Activated CD8-positive, alpha-beta T cell treated with anti-CD3 and anti-CD28 coated beads, Interleukin-2, amount 10 ng/mL, durations not matched to agents 7 days and 5 days (primary cell): ENCODE results near the gene INPP5E. TPM values are rescaled to one million over a fixed set of nuclear protein-coding genes. Genes with fewer than 3 reads are reported as not detected.

Experiments used
- ATAC-seq: fragments of 150-1000 bp; cut with Tn5 transposase; one replicate; pipeline ENCODE4 v1.10.0; 2021; ENCODE audit warnings: moderate library complexity
- CTCF ChIA-PET: fragments of 350-600 bp; sonication (Branson Sonifier 250); formaldehyde crosslinking; loops from one replicate; lab custom pipeline; 2021; ENCODE audit warnings: antibody characterized with exemption; lab: Charles Lee
- POLR2A ChIA-PET: fragments of 350-600 bp; sonication (Branson Sonifier 250); formaldehyde crosslinking; loops from one replicate; lab custom pipeline; 2021; ENCODE audit warnings: antibody characterized with exemption; lab: Charles Lee
- DNase-seq: peaks from one replicate; pipeline ENCODE4 v3.0.0-alpha.2; 2020
- H3K27ac Mint-ChIP-seq: one replicate; pipeline ENCODE4 v1.8.0; 2021; ENCODE audit warnings: mild to moderate bottlenecking, mixed read lengths
- H3K27me3 Mint-ChIP-seq: one replicate; pipeline ENCODE4 v1.8.0; 2021; ENCODE audit warnings: low read depth, mixed read lengths
- H3K36me3 Mint-ChIP-seq: one replicate; pipeline ENCODE4 v1.8.0; 2021; ENCODE audit warnings: low read depth, mixed read lengths
- H3K4me1 Mint-ChIP-seq: one replicate; pipeline ENCODE4 v1.8.0; 2021; ENCODE audit warnings: low read depth, mixed read lengths
- H3K4me3 Mint-ChIP-seq: one replicate; pipeline ENCODE4 v1.8.0; 2021; ENCODE audit warnings: mild to moderate bottlenecking, mixed read lengths
- H3K9me3 Mint-ChIP-seq: one replicate; pipeline ENCODE4 v1.8.0; 2022; ENCODE audit warnings: mixed read lengths; ENCODE audit not compliant: insufficient read depth
- total RNA-seq, 2 experiments: library from RNA; stranded (reverse); gene quantifications; one replicate each; pipeline ENCODE4 v1.2.3, GENCODE V29; 2021

The INPP5E gene
- total RNA-seq, 2 experiments from 2014 or later: 16.8 to 18.2 TPM

DNA sequence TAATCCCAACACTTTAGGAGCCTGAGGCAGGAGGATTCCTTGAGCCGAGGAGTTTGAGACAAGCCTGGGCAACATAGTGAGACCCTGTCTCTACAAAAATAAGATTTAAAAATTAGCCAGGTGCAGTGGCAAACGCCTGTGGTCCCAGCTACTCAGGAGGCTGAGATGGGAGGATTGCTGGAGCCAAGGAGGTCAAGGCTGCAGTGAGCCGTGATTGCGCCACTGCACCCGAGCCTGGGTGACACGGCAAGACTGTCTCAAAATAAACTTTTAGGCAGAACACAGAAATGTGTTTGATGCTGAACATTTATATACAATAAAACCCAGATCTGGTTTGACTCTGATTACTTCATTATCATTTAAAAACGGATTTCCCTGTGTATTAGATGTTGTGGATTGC is 34.2 kb downstream of the INPP5E start:
- DNase-seq: no peak
- H3K4me1 Mint-ChIP-seq: peaks cover 78% of the 10 kb centered on the region
- peaks cover 60% of the 10 kb centered on the region for H3K36me3 Mint-ChIP-seq
- H3K27me3 Mint-ChIP-seq: no peaks in the 10 kb centered on the region
- ATAC-seq: no peak
- no peaks in the 10 kb centered on the region for H3K9me3 Mint-ChIP-seq
- no peak overlapping the region for H3K27ac Mint-ChIP-seq
- ChIA-PET POLR2A (no interaction called here), CTCF (no interaction called here)
- no peak overlapping the region for H3K4me3 Mint-ChIP-seq

DNA sequence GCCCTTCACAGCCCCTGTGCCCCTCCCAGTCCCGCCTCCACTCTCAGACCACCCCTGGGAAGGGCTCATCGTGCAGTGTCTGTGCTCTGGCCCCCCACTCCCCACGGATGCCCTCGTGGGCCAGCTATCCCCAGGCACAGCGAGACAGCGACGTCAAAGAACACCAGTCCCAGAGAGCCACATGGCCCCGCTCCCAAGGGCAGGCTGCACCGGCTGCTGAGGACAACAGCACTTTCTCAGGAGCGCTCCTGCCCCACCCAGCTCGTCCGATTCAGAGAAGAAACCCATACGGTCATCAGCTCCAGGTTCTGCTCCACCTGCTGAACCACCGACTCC is 34.9 kb downstream of the INPP5E start:
- DNase-seq: no peak
- Mint-ChIP-seq H3K27me3 (no peaks in the 10 kb centered on the region), H3K9me3 (no peaks in the 10 kb centered on the region), H3K4me1 (peaks cover 78% of the 10 kb centered on the region), H3K4me3 (peak overlapping the region; percentile 65), H3K27ac (peak overlapping the region; percentile 85), H3K36me3 (peaks cover 57% of the 10 kb centered on the region)
- no peak for ATAC-seq
- ChIA-PET POLR2A (interaction anchor here (1.6 to 1.9 kb wide), 2 partner anchors 12 to 41 kb away, joined by 3 to 8 read pairs; partner anchors contain the start of gene DNLZ), CTCF (interaction anchor here (1.1 to 2.0 kb wide), 2 partner anchors 15 to 41 kb away, joined by 3 to 8 read pairs; partner anchors contain the start of gene DNLZ)

DNA sequence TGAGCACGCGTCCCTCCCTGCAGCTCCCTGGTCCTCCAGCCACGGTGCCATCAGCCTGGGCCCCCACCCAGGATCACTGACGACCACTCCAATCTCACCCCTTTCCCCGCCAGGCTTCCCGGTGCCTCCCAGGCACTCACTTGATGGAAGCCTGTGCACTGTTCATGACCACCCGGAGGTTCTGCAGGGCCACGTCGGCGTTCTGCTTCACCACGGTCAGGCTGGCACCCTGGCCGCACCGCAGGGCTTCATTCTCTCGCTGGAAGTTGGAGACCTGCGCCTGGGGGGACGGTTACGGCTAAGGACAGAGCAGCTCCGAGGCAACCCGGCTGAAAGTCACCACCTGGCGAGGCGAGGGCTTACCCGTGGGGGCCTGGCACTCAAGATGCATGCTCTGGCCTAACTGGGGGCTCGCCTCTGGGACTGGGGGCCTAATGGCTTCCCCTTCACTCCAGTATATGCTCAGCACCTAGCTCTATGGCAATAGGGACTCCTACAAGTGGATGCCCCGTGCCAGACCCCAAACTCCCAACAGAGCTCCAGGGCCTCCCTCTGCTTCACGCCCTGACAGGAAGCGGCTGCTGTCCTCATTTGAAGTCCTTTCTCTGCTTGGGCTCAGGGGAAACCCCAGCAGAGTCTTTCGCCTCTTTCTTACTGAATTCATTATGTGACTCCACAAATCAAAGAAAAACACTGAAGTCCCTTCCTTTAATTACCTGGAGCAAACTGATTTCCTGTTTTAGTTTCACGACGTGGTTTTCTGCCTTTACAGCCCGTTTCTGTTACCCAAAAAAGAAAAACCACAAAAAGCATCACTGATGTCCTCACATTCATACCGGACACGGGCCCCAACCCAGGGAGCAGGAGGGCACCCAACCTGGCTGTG is 35.5 kb downstream of the INPP5E start:
- peak; percentile 7 for ATAC-seq
- Mint-ChIP-seq H3K4me3 (peak overlapping the region; percentile 65), H3K4me1 (peaks cover 75% of the 10 kb centered on the region), H3K27me3 (no peaks in the 10 kb centered on the region), H3K9me3 (no peaks in the 10 kb centered on the region), H3K27ac (peak overlapping the region; percentile 85), H3K36me3 (peaks cover 57% of the 10 kb centered on the region)
- ChIA-PET CTCF (interaction anchor here (0.9 to 2.0 kb wide), 5 partner anchors 13 to 91 kb away, joined by 3 to 8 read pairs (median 3); partner anchors contain the start of gene DNLZ), POLR2A (interaction anchor here (0.7 to 1.9 kb wide), 6 partner anchors 12 to 435 kb away, joined by 3 to 8 read pairs (median 4); partner anchors contain the start of gene DNLZ)
- DNase-seq: peak; percentile 67

DNA sequence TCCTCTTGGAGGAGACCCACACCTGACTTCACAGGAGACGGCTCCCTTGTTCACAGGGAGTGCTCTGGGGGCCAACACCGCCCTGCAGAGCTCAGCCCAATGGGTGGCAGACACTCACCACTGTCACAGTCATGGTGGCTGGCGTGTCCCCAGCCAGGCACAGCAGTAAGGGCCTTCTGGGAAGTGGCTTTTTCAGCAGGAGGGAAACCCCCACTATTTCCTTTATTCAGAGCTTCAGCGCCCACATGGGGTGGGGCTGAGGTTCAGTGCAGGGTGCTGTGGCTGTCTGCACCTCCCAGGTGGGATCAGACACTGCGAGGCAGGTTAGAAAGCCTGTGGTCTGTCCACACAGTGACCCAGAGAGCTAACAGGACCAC is 36.1 kb downstream of the INPP5E start:
- H3K27ac Mint-ChIP-seq: peak overlapping the region; percentile 85
- peak overlapping the region; percentile 65 for H3K4me3 Mint-ChIP-seq
- peaks cover 52% of the 10 kb centered on the region for H3K36me3 Mint-ChIP-seq
- H3K27me3 Mint-ChIP-seq: no peaks in the 10 kb centered on the region
- H3K9me3 Mint-ChIP-seq: no peaks in the 10 kb centered on the region
- ATAC-seq: peak; percentile 78
- ChIA-PET POLR2A (interaction anchor here (0.9 to 1.9 kb wide), 5 partner anchors 11 to 40 kb away, joined by 3 to 8 read pairs (median 3); partner anchors contain the start of gene DNLZ), CTCF (interaction anchor here (0.6 to 2.0 kb wide), 6 partner anchors 13 to 489 kb away, joined by 3 to 8 read pairs (median 3); partner anchors contain the start of gene DNLZ)
- H3K4me1 Mint-ChIP-seq: peaks cover 75% of the 10 kb centered on the region
- peak; percentile 89 for DNase-seq

DNA sequence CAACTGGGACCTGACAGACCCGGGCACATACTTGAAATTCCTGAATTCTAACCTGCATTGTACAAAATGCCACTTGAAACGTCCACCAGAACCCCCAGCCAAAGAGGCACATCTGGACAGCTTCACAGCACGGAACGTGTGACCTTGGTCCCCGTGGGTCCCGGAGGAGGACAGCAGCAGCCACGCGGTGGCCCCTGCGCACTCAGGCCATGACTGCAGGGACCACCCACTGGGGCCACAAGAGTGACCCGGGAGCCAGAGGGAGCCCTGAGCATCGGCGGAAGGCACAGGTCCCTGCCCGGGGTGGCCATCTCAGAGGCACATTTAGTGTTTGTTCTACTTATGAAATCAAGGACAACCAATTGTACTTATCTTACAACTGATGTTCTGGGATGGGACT is 37.6 kb downstream of the INPP5E start:
- Mint-ChIP-seq H3K27me3 (no peaks in the 10 kb centered on the region), H3K4me1 (peaks cover 70% of the 10 kb centered on the region), H3K27ac (peak overlapping the region; percentile 71), H3K9me3 (no peaks in the 10 kb centered on the region), H3K4me3 (no peak overlapping the region), H3K36me3 (peaks cover 45% of the 10 kb centered on the region)
- ATAC-seq (no peak), DNase-seq (no peak)
- CTCF ChIA-PET: interaction anchor here (1.1 to 1.6 kb wide), 3 partner anchors 17 to 135 kb away, joined by 3 to 8 read pairs (median 6); no protein-coding TSS in a partner anchor
- POLR2A ChIA-PET: interaction anchor here (0.9 to 2.5 kb wide), 2 partner anchors 8 to 17 kb away, joined by 5 to 13 read pairs; partner anchors contain the start of genes ENTR1 and PMPCA

DNA sequence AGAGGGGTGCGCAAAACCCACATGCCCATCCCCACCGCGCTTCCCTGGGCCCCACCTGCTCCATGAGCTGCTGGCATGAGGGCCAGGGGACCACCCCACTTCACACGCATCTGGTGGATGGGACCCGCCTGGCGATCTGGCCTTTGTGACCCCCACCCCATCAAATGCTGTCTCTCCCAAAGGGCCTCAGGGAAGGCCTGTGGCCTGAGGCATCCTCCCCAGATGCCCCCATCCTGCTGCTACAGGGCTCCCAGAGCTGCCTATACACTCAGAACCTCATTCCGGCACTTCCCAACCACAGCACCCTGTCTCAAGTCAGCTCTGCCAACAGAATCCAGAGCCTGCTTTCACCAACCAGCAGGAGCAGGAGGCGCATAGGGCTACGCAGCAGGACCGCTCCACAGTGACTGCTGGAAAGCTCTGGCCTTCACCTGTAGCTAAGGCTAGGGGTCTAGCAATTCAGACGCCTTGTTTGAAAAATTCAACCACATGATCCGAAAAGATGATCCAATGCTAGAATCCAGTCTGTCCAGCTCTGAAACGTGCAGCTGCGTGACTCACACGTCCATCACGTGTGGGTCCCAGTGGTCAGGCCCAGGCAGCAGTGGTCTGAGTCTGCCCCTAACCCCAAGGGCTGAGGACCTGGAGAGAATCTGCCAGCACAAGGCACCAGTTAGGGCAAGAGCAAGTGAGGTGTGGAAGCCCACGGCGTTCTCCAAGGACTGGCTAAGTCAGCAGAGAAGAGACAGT is 38.3 kb downstream of the INPP5E start:
- Mint-ChIP-seq H3K36me3 (peaks cover 45% of the 10 kb centered on the region), H3K27ac (peak overlapping the region; percentile 61), H3K27me3 (no peaks in the 10 kb centered on the region), H3K9me3 (no peaks in the 10 kb centered on the region), H3K4me1 (peaks cover 65% of the 10 kb centered on the region), H3K4me3 (no peak overlapping the region)
- POLR2A ChIA-PET: interaction anchor here (0.9 to 2.5 kb wide), 4 partner anchors 9 to 40 kb away, joined by 3 to 13 read pairs (median 4); partner anchors contain the start of genes DNLZ, ENTR1 and PMPCA
- DNase-seq (no peak), ATAC-seq (no peak)
- CTCF ChIA-PET: interaction anchor here (0.8 to 1.7 kb wide), 14 partner anchors 8 to 389 kb away, joined by 3 to 14 read pairs (median 4); partner anchors contain the start of gene DNLZ

DNA sequence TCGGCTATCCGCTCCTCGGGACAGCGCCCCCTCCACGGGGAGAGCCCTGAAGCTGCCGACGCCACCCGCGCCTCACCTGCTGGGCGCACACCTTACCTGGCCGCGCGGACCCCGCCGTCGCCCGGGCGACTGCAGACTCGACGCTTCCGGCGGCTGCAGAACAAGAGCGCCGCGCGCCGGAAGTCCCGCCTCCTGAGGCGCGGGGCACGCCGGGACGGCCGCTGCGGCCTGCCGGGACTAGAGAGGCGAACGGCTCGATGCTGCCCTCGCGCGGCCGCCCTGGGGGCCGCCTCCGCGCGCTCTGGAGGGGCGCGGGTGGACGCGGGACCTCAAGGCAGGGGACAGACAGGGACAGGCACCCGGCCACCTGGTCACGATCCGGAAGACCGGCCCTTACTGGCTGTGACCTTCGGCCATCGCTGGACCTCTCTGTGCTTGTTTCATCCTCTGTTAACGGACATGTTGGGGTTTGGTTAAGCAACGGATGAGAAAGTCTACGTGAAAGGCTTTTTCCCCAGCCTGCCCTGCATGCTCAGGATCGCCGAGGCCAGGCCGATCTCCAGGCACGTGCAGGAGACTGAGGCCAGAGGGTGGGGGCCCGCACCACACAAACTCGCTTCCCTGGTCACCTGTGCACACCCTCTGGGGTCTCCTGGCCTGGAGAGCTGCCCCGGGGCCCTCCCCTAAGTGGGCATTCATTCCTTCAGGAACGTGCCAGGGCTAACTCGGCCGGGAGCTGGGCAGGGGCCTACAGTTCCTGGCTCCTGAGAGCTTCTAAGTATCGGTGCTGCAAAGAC is 39.4 kb downstream of the INPP5E start, which contains the start of gene SNAPC4:
Gene SNAPC4, minus strand, starts transcription at position 133 of the 797 bp plus-strand sequence. CDS start 1,742 bp downstream, outside the sequence.
- ATAC-seq: peak; percentile 73
- H3K36me3 Mint-ChIP-seq: peaks cover 40% of the 10 kb centered on the region
- ChIA-PET POLR2A (interaction anchor here (1.1 to 2.5 kb wide), 3 partner anchors 10 to 41 kb away, joined by 3 to 13 read pairs (median 4); partner anchors contain the start of genes DNLZ, ENTR1 and PMPCA), CTCF (interaction anchor here (0.8 to 1.8 kb wide), 14 partner anchors 9 to 390 kb away, joined by 3 to 14 read pairs (median 4); partner anchors contain the start of gene DNLZ)
- DNase-seq: peak; percentile 90
- peak within 1 kb of the TSS; percentile 77 for H3K27ac Mint-ChIP-seq
- no peaks in the 10 kb centered on the region for H3K27me3 Mint-ChIP-seq
- peaks cover 56% of the 10 kb centered on the region for H3K4me1 Mint-ChIP-seq
- H3K9me3 Mint-ChIP-seq: no peaks in the 10 kb centered on the region
- peak within 1 kb of the TSS; percentile 83 for H3K4me3 Mint-ChIP-seq

DNA sequence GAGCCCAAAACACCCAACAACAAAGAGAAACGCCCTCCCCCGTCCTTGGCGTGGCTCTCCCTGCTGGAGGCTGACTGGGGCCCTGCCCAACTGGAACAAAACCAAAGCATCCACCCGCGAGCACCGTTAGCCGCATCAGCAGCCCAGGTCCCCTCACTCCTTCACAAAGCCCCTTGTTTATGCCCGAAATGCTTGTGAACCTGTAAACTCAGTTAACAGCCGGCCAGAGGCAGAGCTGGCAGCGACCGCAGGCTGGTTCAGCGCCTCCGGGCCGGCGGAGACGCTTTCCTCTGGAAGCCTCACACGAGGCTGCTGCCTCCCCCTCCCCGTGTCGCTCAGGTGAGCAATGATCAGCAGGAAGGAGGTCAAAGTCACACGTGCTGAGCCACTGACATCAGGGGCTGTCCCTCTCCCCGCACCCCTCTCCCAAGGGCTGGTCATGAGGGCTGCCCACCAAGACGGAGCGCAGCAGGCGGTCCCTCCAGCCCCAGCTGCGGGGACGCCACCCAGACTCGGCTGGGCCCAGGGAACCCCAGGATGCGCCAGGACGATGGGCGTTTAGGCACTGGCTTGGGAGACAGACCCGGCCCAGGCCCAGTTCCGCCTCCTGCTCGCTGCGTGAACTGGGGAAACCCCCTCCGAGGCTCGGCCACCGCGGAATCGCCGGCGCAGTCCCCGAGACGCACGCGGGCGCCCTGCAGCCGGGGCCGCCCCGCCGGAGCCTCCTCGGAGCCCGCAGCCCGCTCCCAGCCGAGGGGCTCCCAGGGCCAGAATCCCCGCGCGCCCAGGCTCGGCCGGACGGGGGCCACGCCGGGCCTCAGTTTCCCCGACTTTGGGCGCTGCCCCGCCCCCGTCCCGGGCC is 40.2 kb downstream of the INPP5E start:
- ChIA-PET POLR2A (interaction anchor here (2.5 kb wide), 1 partner anchor 11 kb away, joined by 13 read pairs; the partner anchor contains the start of genes ENTR1 and PMPCA), CTCF (interaction anchor here (1.0 to 1.8 kb wide), 4 partner anchors 10 to 86 kb away, joined by 3 to 4 read pairs (median 4); no protein-coding TSS in a partner anchor)
- Mint-ChIP-seq H3K27ac (peak overlapping the region; percentile 77), H3K36me3 (peaks cover 38% of the 10 kb centered on the region), H3K9me3 (no peaks in the 10 kb centered on the region), H3K4me1 (peaks cover 48% of the 10 kb centered on the region), H3K27me3 (no peaks in the 10 kb centered on the region), H3K4me3 (peak overlapping the region; percentile 83)
- peak; percentile 32 for ATAC-seq
- DNase-seq: peak; percentile 43

DNA sequence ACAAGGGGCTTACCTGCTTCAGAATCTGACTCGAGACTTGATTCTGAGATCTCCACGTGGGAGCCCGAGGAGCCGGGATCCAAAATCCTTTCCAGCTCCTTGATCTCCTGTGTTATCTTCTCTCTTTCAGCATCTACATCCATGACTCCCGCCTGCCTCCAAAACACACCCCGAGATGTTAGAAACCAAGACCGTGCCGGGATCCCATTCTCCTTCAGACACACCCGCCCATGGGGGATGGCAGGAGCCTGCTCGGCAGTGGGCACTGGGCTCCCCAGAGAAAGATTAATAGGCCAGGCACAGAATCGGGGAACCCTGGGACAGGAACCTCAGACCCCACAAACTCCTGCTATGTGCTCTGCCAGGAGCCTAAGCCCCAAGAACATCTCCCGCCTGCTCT is 41.4 kb downstream of the INPP5E start:
- ATAC-seq: no peak
- POLR2A ChIA-PET: interaction anchor here (1.2 kb wide), 1 partner anchor 34 kb away, joined by 3 read pairs; no protein-coding TSS in a partner anchor
- H3K4me3 Mint-ChIP-seq: peak overlapping the region; percentile 83
- CTCF ChIA-PET: interaction anchor here (1.7 to 2.3 kb wide), 3 partner anchors 13 to 85 kb away, joined by 4 to 6 read pairs (median 4); no protein-coding TSS in a partner anchor
- H3K27me3 Mint-ChIP-seq: no peaks in the 10 kb centered on the region
- no peak overlapping the region for H3K27ac Mint-ChIP-seq
- peaks cover 32% of the 10 kb centered on the region for H3K36me3 Mint-ChIP-seq
- peaks cover 37% of the 10 kb centered on the region for H3K4me1 Mint-ChIP-seq
- no peaks in the 10 kb centered on the region for H3K9me3 Mint-ChIP-seq
- no peak for DNase-seq
